Measurements from ENCODE around the gene ASB10. TPM values are rescaled to one million over a fixed set of nuclear protein-coding genes. Genes with fewer than 3 reads are reported as not detected.

Gene ASB10
- polyA plus RNA-seq, 3 donors: not detected

- Mint-ChIP-seq H3K27me3 (ENCODE audit: low read depth in 3 of 3) (peaks cover 8 to 14% (median 8%) of the 10 kb centered on the region in 3 donors), H3K4me3 (no peak overlapping the region), H3K36me3 (peaks cover 41 to 49% of the 10 kb centered on the region in 2 donors), H3K27ac (no peak overlapping the region), H3K9me3 (no peaks in the 10 kb centered on the region), H3K4me1 (no peaks in the 10 kb centered on the region)
- TF ChIP-seq CTCF (IDR thresholded peaks at IDR 0.05): no peak
- Histone ChIP-seq H3K4me2 (replicated peaks; ENCODE audit: extremely low read depth, low read length, poor library complexity, severe bottlenecking) (no peak overlapping the region), H2AFZ (ENCODE audit: insufficient read depth, low read depth, low read length, poor library complexity, severe bottlenecking) (no peak overlapping the region), H3K9ac (ENCODE audit: insufficient read depth, low read length, poor library complexity, severe bottlenecking) (no peak overlapping the region), H3K79me2 (ENCODE audit: insufficient read depth, low read length) (no peaks in the 10 kb centered on the region), H3K9me3 (replicated peaks in 1 of 2; ENCODE audit: control insufficient read depth in 1 of 2, insufficient read depth in 1 of 2, low read length in 2 of 2) (no peaks in the 10 kb centered on the region), H3K36me3 (replicated peaks in 1 of 2; ENCODE audit: control insufficient read depth in 1 of 2, insufficient read depth in 2 of 2, low read length in 2 of 2) (peaks cover 44 to 54% of the 10 kb centered on the region in 2 donors), H3K27ac (ENCODE audit: low read depth in 1 of 2, low read length in 2 of 2) (no peak overlapping the region), H3K4me1 (ENCODE audit: control insufficient read depth in 1 of 2, insufficient read depth in 2 of 2, low read length in 2 of 2) (no peaks in the 10 kb centered on the region), H3K4me3 (replicated peaks in 1 of 3; ENCODE audit: low read depth in 2 of 3, low read length in 3 of 3) (no peak overlapping the region), H3K27me3 (ENCODE audit: control insufficient read depth in 2 of 2, insufficient read depth in 2 of 2, low read length in 2 of 2) (peaks cover 0 to 3% of the 10 kb centered on the region in 2 donors), H4K20me1 (ENCODE audit: insufficient read depth, low read length) (no peaks in the 10 kb centered on the region)
- WGBS (ENCODE audit: insufficient coverage): 97% methylated on average over 3 of the region's 7 CpGs
- intact Hi-C loops (cut with micrococcal nuclease): no loop called here
- no peak for DNase-seq
Observed at GRCh38 chr7:151144387-151144786, 42.7 kb downstream of the ASB10 start.

GRCh38 chr7:151143261-151144015, 43.6 kb downstream of the ASB10 start:
- Histone ChIP-seq H3K9ac (ENCODE audit: insufficient read depth, low read length, poor library complexity, severe bottlenecking) (no peak overlapping the region), H3K27ac (ENCODE audit: low read depth in 1 of 2, low read length in 2 of 2) (no peak overlapping the region), H3K4me2 (replicated peaks; ENCODE audit: extremely low read depth, low read length, poor library complexity, severe bottlenecking) (no peak overlapping the region), H3K4me3 (replicated peaks in 1 of 3; ENCODE audit: low read depth in 2 of 3, low read length in 3 of 3) (no peak overlapping the region), H4K20me1 (ENCODE audit: insufficient read depth, low read length) (no peaks in the 10 kb centered on the region), H3K79me2 (ENCODE audit: insufficient read depth, low read length) (no peaks in the 10 kb centered on the region), H3K4me1 (ENCODE audit: control insufficient read depth in 1 of 2, insufficient read depth in 2 of 2, low read length in 2 of 2) (no peaks in the 10 kb centered on the region), H3K36me3 (replicated peaks in 1 of 2; ENCODE audit: control insufficient read depth in 1 of 2, insufficient read depth in 2 of 2, low read length in 2 of 2) (peaks cover 44 to 54% of the 10 kb centered on the region in 2 donors), H3K27me3 (ENCODE audit: control insufficient read depth in 2 of 2, insufficient read depth in 2 of 2, low read length in 2 of 2) (no peaks in the 10 kb centered on the region), H2AFZ (ENCODE audit: insufficient read depth, low read depth, low read length, poor library complexity, severe bottlenecking) (no peak overlapping the region), H3K9me3 (replicated peaks in 1 of 2; ENCODE audit: control insufficient read depth in 1 of 2, insufficient read depth in 1 of 2, low read length in 2 of 2) (no peaks in the 10 kb centered on the region)
- Mint-ChIP-seq H3K9me3 (no peaks in the 10 kb centered on the region), H3K27me3 (ENCODE audit: low read depth in 3 of 3) (peaks cover 2 to 9% (median 3%) of the 10 kb centered on the region in 3 donors), H3K27ac (peak overlapping the region in 1 of 7 donors; percentile 66), H3K4me3 (no peak overlapping the region), H3K4me1 (no peaks in the 10 kb centered on the region), H3K36me3 (peaks cover 44 to 52% of the 10 kb centered on the region in 2 donors)
- intact Hi-C loops (cut with micrococcal nuclease): no loop called here
- DNase-seq: no peak
- no peak for TF ChIP-seq CTCF (IDR thresholded peaks at IDR 0.05)
- whole genome bisulfite sequencing (ENCODE audit: insufficient coverage): 83% methylated on average over 25 of the region's 25 CpGs

Data from CD14-positive monocyte (primary cell).